ENCODE data around the gene AIPL1.

AIPL1 gene

GRCh38 chr17:6448473-6448872 is 13.6 kb upstream of the AIPL1 start:
- no peak for DNase-seq (ENCODE audit: low spot score)

GRCh38 chr17:6446516-6447100 is 11.7 kb upstream of the AIPL1 start:
- no peak for DNase-seq (ENCODE audit: low spot score)

GRCh38 chr17:6444571-6445335 is 9.8 kb upstream of the AIPL1 start:
- DNase-seq (ENCODE audit: low spot score) = no peak

- DNase-seq (ENCODE audit: low spot score) = peak; percentile 100
Measured at GRCh38 chr17:6443692-6444570, 9.0 kb upstream of the AIPL1 start, which contains the start of gene PIMREG. Gene PIMREG (plus strand): TSS chr17:6444455. CDS start chr17:6445111, 656 bp downstream.

- DNase-seq (ENCODE audit: low spot score) = no peak
Measured at GRCh38 chr17:6442775-6443174, 7.9 kb upstream of the AIPL1 start.

- peak; percentile 63 for DNase-seq (ENCODE audit: low spot score)
Measured at GRCh38 chr17:6439951-6440350, 5.0 kb upstream of the AIPL1 start.

GRCh38 chr17:6437956-6438355 is 3.0 kb upstream of the AIPL1 start:
- no peak for DNase-seq (ENCODE audit: low spot score)

- DNase-seq (ENCODE audit: low spot score) = no peak
Measured at GRCh38 chr17:6437466-6437865, 2.5 kb upstream of the AIPL1 start.

GRCh38 chr17:6435968-6436367 is 1.0 kb upstream of the AIPL1 start:
- peak; percentile 89 for DNase-seq (ENCODE audit: low spot score)

- DNase-seq (ENCODE audit: low spot score) = no peak
Measured at GRCh38 chr17:6430769-6431168, 4.2 kb downstream of the AIPL1 start.

- peak; percentile 95 for DNase-seq (ENCODE audit: low spot score)
Measured at GRCh38 chr17:6429266-6429665, 5.7 kb downstream of the AIPL1 start.

- no peak for DNase-seq (ENCODE audit: low spot score)
Measured at GRCh38 chr17:6428207-6428965, 6.5 kb downstream of the AIPL1 start.

- peak; percentile 45 for DNase-seq (ENCODE audit: low spot score)
Measured at GRCh38 chr17:6427279-6427781, 7.6 kb downstream of the AIPL1 start.

GRCh38 chr17:6426356-6427101 is 8.4 kb downstream of the AIPL1 start:
- peak; percentile 44 for DNase-seq (ENCODE audit: low spot score)

GRCh38 chr17:6425407-6425806 is 9.5 kb downstream of the AIPL1 start:
- no peak for DNase-seq (ENCODE audit: low spot score)

- no peak for DNase-seq (ENCODE audit: low spot score)
Measured at GRCh38 chr17:6423931-6424330, 11.0 kb downstream of the AIPL1 start.

- DNase-seq (ENCODE audit: low spot score) = no peak
Measured at GRCh38 chr17:6422654-6423241, 12.2 kb downstream of the AIPL1 start.

- peak; percentile 96 for DNase-seq (ENCODE audit: low spot score)
Measured at GRCh38 chr17:6421700-6422604, 13.0 kb downstream of the AIPL1 start.

GRCh38 chr17:6420173-6420641 is 14.7 kb downstream of the AIPL1 start:
- peak; percentile 76 for DNase-seq (ENCODE audit: low spot score)
